Neural cell (in vitro differentiated cells): ENCODE results near the gene SV2B.

Experiments
- EZH2 ChIP-seq: fragments of 200-600, 300-800 bp; shearing (Covaris generic), sonication (generic); IDR thresholded peaks from 2 replicates; pipeline ENCODE4 v1.6.1; 2014; ENCODE audit warnings: antibody characterized with exemption, low read length, borderline replicate concordance, mild to moderate bottlenecking; ENCODE audit not compliant: insufficient read depth, poor library complexity, severe bottlenecking
- MXI1 ChIP-seq: fragments of 450-650 bp; conservative IDR thresholded peaks from 2 replicates; pipeline ENCODE4 v1.6.1; 2014; ENCODE audit warnings: antibody characterized with exemption, mild to moderate bottlenecking; ENCODE audit not compliant: poor library complexity, severe bottlenecking
- POLR2AphosphoS5 ChIP-seq: IDR thresholded peaks from 2 replicates; pipeline ENCODE4 v1.6.1; 2012
- RAD21 ChIP-seq: fragments of 450-650 bp; conservative IDR thresholded peaks from 2 replicates; pipeline ENCODE4 v1.6.1; 2014; ENCODE audit warnings: antibody characterized with exemption, mild to moderate bottlenecking, moderate library complexity
- TAF1 ChIP-seq: IDR thresholded peaks from 2 replicates; pipeline ENCODE4 v1.6.1; 2012; ENCODE audit warnings: low read depth
- TF ChIP-seq, protein P1 (sequence below): IDR thresholded peaks from 2 replicates; pipeline ENCODE4 v1.6.1; 2012; ENCODE audit warnings: borderline replicate concordance
- TF ChIP-seq, protein P2 (sequence below): fragments of 450-650 bp; IDR thresholded peaks from 2 replicates; pipeline ENCODE4 v1.5.1; 2014; ENCODE audit warnings: antibody characterized with exemption, mild to moderate bottlenecking, moderate library complexity; ENCODE audit not compliant: poor library complexity, severe bottlenecking

DNA sequence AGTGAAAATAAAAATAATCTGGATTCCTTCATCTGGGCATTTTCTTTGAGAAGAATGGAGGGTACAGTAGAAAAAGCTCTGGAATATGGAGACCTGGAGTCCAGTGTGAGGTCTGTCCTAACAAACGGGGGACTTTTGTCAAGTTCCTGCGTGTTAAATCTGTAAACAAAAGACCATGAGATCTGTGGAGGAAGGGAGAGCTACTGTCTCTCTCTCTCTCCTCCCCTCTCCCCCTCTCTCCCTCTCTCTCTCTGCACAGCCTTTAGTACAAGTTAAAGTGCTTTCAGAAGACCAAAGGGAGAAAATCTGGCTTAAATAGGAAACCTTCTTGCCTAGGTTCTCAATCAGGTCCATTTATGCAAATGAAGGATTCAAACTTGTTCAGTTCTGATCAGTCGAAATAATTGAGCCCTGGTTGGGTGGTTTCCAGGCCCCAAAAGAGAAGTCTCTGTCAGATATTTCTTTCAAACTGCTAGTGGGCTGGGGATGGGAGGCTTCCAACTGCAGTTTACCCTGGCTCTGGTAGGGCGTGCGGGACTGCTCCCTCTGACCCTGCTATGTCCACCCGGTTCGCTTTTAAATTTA is 103.7 kb downstream of the SV2B start:
- TF ChIP-seq, protein P1, sequence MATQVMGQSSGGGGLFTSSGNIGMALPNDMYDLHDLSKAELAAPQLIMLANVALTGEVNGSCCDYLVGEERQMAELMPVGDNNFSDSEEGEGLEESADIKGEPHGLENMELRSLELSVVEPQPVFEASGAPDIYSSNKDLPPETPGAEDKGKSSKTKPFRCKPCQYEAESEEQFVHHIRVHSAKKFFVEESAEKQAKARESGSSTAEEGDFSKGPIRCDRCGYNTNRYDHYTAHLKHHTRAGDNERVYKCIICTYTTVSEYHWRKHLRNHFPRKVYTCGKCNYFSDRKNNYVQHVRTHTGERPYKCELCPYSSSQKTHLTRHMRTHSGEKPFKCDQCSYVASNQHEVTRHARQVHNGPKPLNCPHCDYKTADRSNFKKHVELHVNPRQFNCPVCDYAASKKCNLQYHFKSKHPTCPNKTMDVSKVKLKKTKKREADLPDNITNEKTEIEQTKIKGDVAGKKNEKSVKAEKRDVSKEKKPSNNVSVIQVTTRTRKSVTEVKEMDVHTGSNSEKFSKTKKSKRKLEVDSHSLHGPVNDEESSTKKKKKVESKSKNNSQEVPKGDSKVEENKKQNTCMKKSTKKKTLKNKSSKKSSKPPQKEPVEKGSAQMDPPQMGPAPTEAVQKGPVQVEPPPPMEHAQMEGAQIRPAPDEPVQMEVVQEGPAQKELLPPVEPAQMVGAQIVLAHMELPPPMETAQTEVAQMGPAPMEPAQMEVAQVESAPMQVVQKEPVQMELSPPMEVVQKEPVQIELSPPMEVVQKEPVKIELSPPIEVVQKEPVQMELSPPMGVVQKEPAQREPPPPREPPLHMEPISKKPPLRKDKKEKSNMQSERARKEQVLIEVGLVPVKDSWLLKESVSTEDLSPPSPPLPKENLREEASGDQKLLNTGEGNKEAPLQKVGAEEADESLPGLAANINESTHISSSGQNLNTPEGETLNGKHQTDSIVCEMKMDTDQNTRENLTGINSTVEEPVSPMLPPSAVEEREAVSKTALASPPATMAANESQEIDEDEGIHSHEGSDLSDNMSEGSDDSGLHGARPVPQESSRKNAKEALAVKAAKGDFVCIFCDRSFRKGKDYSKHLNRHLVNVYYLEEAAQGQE: no peak
- no peak for TF ChIP-seq MXI1
- TF ChIP-seq, protein P2, sequence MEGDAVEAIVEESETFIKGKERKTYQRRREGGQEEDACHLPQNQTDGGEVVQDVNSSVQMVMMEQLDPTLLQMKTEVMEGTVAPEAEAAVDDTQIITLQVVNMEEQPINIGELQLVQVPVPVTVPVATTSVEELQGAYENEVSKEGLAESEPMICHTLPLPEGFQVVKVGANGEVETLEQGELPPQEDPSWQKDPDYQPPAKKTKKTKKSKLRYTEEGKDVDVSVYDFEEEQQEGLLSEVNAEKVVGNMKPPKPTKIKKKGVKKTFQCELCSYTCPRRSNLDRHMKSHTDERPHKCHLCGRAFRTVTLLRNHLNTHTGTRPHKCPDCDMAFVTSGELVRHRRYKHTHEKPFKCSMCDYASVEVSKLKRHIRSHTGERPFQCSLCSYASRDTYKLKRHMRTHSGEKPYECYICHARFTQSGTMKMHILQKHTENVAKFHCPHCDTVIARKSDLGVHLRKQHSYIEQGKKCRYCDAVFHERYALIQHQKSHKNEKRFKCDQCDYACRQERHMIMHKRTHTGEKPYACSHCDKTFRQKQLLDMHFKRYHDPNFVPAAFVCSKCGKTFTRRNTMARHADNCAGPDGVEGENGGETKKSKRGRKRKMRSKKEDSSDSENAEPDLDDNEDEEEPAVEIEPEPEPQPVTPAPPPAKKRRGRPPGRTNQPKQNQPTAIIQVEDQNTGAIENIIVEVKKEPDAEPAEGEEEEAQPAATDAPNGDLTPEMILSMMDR: no peak
- no peak for TF ChIP-seq POLR2AphosphoS5
- TF ChIP-seq TAF1: no peak
- TF ChIP-seq RAD21: no peak
- TF ChIP-seq EZH2: no peak
